Endothelial cell of umbilical vein (primary cell): ENCODE results near the gene CNIH2.

ENCODE experiments used
- CTCF ChIP-seq, 2 donors: IDR thresholded peaks; 1 replicate in 1 of 2; 2 replicates in 1 of 2; pipeline ENCODE4 v1.5.1; 2011; ENCODE audit warnings: low read length in 2 of 2, mild to moderate bottlenecking in 2 of 2, moderate library complexity in 2 of 2, control low read depth in 1 of 2, inconsistent platforms in 1 of 2, low read depth in 1 of 2; ENCODE audit not compliant: insufficient read depth in 1 of 2; ENCODE audit errors: extremely low read depth in 1 of 2
- EZH2 ChIP-seq: IDR thresholded peaks from 2 replicates; pipeline ENCODE4 v1.6.1; 2012; ENCODE audit warnings: borderline replicate concordance, low read depth, mild to moderate bottlenecking, moderate library complexity, low read length, inconsistent platforms; ENCODE audit not compliant: severe bottlenecking
- GATA2 ChIP-seq: IDR thresholded peaks from 2 replicates; pipeline ENCODE4 v1.7.0; 2011; ENCODE audit warnings: low read depth, mild to moderate bottlenecking, moderate library complexity, mixed read lengths, low read length; ENCODE audit not compliant: insufficient read length, insufficient read depth
- JUN ChIP-seq: IDR thresholded peaks from 2 replicates; pipeline ENCODE4 v1.6.1; 2011; ENCODE audit warnings: borderline replicate concordance, low read depth; ENCODE audit not compliant: insufficient read length, insufficient read depth
- MAX ChIP-seq: IDR thresholded peaks from 2 replicates; pipeline ENCODE4 v1.6.1; 2011; ENCODE audit not compliant: insufficient read depth, insufficient read length
- MYC ChIP-seq: IDR thresholded peaks from one replicate; pipeline ENCODE4 v1.6.1; 2011; ENCODE audit warnings: mild to moderate bottlenecking, low read depth, low read length
- POLR2A ChIP-seq: IDR thresholded peaks from 2 replicates; pipeline ENCODE4 v1.6.1; 2012; ENCODE audit warnings: low read depth, mild to moderate bottlenecking, control low read depth, low read length
- POLR2AphosphoS5 ChIP-seq: IDR thresholded peaks from 2 replicates; pipeline ENCODE4 v1.6.1; 2012; ENCODE audit warnings: low read depth, mild to moderate bottlenecking, control low read depth, low read length, moderate library complexity; ENCODE audit not compliant: insufficient read depth

GRCh38 chr11:66293352-66293751, 15.4 kb downstream of the CNIH2 start:
- TF ChIP-seq CTCF (IDR thresholded peaks at IDR 0.05; ENCODE audit: extremely low read depth in 1 of 2, insufficient read depth in 1 of 2, low read depth in 1 of 2, low read length in 2 of 2), result no peak
- no peak for TF ChIP-seq POLR2A
- no peak for TF ChIP-seq MYC
- TF ChIP-seq MAX, result no peak
- TF ChIP-seq JUN, result no peak
- no peak for TF ChIP-seq POLR2AphosphoS5
- no peak for TF ChIP-seq EZH2
- TF ChIP-seq GATA2, result no peak
